ENCODE measurements around the gene HSF5. TPM values are rescaled to one million over a fixed set of nuclear protein-coding genes. Genes with fewer than 3 reads are reported as not detected.
"Not testable (repeated sequence)": the region's sequence is repeated elsewhere in the genome, so short reads cannot be mapped to it uniquely, and the experiment has no call there.

The HSF5 gene
- total RNA-seq, 1 donor from 2014 or later, result under 0.01 TPM

DNA sequence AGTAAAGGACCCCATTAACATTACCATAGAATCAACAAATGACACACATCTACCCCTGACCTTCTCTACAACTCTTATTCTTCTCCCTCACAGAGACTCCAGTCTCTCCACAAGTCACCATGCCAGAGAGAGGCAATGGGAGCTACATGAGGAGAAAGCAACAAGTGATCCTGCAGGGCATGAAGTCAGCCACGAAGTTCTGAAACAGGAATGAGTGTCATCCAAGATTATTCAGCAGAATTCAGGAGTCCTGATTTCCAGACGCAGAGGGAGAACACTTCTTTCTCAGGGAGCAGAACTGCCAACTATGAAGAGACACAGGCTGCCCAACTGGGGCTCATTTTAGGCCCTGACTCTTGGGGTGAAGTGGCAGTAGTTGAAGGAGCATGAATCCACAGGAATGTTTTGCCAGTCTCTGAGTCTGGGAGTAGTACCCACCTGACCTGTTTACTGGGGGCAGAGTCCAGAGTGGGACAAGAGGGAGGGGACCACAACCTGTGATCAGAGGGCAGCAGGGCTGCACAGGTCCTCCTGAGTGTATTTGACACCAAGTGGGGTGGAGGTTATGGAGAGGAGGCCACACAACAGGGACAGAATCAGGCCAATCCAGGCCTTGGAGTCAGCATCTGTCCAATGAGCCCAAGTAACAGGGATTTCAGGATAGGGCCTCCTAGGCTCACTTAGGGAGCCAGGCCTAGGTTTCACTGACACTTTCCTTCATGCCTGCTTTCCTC is 28.6 kb upstream of the HSF5 start:
- no peak for DNase-seq

DNA sequence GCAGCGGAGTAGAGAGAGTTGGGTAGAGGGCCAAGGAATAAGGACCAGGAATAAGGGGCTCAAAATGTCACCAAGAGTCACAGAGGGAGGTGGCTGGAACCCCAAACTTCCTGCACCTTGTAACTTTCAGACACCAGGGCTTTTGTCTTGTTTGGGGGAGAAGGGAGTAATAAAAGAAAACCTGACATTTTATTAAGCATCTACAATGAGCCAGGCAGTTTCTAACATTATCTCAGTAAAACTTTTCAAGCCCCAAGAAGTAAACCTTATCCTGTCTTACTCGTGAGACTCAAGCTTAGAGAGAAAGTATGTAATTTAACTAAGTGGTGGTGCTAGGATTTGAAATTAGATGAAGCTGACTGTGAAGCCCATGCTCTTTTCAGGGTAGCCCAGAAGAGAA is 27.1 kb upstream of the HSF5 start:
- DNase-seq, result no peak

DNA sequence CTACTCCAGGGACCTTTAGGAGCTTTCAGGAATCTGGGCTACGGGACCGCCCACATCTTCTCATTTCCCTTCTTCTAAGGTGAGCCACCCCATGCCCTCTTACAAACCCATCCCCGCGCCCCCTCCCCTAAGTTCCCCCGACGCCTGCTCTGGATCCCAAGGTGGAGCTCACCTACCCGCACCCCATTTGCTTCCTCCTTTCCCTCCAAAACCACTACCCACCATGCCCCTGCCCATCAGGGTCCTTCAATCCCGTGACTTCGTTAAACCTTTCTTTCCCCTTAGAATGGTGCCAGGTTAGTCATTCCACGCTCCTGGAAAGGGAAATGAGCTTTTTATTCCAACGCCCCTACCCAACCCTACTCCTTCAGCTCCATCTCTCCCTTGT is 26.6 kb upstream of the HSF5 start:
- no peak for DNase-seq

DNA sequence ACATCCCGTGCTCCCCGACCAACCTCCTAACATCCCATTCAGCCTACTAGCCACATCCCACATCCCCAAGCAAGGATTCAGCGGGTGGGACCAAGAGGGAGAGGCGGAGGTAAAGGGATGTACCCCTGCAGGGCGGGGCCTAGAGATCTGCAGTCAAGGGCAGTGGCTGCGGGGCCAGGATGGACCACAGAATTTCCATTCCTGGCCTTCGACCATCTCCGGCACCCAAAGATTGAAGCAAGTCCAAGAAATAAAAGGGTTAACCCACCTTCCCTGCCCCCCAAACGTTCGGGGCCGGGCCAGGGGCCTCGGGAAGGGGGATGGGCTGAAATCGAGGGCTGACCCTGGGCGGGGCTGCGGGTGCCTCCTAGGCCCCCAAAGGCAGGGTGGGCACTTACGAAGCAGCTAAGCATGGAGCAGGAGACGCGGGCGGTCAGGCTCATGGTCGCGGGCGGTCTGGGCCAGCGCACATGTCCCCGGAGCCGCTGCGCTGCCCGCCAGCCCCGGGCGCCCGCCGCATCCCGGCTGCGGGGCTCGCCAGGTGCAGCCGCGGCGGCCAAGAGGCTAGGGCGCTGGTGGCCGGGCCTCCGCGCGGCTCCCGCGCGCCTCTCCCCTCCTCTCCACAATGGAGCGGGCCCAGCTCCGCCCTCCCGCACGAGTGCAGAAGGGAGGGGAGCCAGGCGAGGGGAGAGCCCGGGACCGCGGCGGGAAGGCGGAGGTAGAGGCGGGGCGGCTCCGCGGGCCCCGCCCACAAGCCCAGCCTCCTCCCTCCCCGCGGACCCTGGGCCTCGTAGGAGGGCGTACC is 26.0 kb upstream of the HSF5 start, which contains the start of gene MTMR4:
Gene MTMR4, minus strand, starts transcription at position 674 of the 805 bp plus-strand sequence. Its CDS starts 231 bp downstream, at position 443.
- DNase-seq, result peak; percentile 61

DNA sequence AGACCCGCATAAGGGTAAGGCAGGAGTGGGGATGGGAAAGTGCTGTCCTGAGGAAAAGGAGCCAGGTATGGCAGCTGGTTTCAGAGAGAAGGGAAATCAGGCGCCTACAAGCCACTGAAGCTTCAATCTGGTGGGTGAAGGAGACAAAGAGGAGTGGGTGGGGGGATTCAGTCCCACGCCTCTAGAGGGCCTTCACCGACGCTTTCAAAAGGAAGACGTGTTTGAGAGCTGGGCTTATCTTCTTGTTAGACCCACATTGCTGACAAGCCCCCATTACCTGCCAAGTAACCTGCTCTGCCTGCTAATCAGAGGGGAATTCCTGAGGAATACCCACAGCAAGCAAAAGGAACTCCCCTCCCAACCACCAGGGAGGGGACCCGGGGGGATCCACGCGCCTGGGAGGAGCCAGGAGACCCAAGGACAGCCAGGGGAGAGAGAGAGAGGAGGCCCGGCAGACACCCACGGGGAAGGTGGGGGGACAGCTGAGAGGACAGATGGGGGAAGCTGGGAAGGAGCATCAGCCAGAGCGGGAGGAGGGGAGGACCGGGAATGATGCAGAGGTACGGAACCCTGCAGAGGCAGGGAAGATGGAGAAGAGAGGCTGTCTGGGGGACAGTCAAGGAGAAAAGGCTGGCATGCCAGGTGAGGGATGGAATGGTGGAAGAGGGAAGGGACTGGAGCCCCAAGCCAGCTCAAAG is 25.2 kb upstream of the HSF5 start:
- DNase-seq, result no peak

DNA sequence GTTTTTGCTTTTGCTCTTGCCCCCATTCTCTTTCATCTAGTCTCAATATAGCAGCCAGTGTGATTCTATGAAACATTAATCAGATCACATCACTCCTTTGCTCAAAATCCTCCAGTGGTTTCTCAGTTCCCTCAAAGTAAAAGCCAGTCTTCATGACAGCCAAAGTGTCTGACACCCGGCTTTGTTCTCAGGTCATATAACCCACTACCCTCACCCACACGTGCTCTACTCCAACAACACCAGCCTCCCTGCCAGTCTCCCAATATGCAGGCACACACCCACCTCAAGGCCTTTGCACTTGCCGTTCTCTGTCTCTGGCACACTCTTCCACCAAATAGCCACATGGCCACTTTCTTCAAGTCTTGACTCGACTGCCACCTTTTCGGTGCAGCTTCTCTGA is 21.9 kb upstream of the HSF5 start:
- DNase-seq, result no peak

DNA sequence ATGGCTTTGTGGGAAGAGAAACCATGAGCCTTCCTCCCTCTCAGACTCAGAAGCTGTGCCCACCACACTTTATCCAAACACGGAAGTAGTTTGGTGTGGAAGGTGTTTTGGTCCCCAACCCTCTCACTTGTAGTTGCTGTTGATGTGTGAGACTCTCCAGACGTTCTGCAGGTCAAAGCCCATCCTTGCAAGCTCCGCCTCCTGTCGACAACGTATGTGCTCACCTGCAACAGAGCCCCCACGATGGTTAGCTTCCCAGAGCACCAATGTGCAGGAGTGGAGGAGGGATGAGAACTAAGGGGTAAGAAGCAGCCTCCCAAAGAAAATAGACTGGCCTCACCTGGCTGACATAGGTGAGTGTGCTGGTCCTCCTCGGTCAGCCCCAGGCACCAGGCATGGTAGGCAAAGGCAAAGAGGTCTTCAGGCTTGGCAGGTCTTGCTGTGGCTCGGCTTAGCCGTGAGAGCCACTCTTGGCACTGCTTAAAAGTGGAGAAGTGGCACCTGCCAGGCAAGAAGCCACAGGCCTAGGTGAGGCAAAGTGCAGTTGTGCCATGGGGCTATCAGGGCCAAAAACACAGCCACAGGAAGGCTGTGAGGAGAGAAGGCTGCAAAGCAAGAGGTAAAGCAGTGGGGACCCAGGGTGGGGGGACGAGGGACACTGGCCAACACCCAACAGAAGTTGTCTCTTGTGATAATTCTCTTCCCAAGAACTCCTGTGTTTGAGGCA is 20.3 kb upstream of the HSF5 start:
- DNase-seq, result no peak

DNA sequence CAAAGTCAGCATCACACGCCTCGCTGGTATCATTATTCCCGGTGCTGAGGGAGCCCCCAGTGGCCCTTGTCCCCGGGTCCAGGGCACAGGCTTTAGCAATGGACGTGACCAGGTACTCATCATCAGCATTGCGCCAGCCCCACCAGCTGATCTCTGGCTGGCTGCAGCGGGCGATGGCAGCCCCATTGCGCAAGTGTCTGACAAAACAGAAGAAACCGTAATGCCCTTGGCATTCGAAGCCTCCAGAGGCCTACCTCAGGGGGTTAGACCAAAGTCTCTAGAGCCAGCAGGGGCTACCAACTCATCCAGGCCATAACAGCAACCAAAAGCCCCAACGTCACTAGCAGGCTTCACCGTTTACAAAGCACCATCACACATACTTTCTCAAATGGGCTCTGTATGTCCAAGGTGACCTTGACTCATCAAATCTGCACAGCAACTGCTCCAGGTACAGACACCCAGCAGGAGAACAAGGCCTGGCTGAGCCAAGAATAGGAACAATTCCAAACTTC is 19.0 kb upstream of the HSF5 start:
- DNase-seq, result no peak

DNA sequence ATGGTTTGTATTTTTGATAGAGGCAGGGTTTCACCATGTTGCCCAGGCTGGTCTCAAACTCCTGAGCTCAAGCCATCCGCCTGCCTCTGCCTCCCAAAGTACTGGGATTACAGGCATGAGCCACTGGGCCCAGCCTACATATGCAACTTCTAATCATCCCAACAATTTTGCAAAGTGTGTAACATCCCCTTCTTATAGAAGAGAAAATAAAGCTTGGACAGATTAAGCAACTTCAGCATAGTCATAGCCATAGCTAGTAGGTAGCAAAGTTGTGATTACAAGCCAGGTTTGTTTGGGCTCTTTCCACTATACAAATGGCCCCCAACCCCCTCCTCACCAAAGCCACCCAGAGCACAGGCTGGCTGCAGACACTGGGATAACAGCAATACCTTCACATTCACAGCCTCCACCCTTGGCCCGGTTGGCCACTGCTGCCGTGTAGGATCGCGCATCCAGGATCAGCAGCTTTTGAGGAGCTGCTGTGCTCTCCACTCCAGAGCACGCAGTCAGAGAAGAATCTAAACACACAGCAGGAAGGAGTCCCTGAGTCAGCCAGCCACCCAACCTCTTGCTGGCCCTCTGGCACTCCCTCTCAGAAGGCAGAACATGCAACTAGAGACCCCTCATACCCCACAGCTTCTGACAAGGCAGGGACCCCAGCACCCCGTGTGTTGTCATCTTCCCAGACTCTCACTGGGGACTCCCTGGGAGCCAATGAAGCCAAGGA is 18.3 kb upstream of the HSF5 start:
- DNase-seq, result no peak

DNA sequence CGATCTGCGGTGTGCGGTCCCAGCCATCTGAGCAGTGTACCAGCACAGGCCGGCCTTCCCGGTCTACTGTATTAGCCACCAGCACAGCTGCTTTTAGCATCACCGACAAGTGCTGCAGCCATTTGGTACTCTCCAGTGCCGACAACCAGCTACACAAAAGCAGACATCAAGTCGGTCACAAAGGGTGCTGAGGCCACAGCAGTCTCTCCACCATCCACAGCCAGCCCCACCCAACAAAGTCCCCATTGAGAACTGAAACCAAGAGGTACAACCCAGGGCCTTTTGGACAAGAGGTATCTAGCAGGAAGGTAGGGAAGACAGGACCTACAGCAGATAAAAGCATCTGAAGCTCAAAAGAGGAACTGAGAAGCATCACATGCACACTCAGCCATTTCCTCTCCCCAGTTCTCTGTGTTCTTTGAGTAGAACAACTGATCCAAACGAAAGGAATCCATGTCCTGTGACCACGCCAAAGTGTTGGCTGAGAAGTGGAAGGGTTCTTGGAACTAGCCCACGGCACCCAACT is 16.7 kb upstream of the HSF5 start:
- DNase-seq, result no peak

DNA sequence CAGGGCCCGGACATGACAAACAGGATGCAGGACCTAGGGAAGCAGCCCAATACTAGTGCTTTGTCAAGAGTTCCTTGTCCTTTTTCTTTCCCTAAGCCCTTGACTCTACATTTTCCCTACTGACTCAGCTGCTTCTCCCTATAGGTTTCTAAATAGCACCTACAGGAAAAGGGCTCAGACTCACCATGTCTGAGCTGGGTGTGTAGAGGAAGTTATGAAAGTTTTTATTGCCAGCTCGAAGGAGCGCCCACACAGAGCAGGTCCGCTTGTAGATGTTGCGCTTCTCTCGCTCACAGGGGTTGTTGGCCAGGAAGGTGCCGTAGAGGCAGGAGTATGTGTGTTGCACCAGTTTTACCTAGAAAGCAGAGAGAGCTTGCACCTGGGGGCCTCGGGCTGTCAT is 15.7 kb upstream of the HSF5 start:
- DNase-seq, result no peak

DNA sequence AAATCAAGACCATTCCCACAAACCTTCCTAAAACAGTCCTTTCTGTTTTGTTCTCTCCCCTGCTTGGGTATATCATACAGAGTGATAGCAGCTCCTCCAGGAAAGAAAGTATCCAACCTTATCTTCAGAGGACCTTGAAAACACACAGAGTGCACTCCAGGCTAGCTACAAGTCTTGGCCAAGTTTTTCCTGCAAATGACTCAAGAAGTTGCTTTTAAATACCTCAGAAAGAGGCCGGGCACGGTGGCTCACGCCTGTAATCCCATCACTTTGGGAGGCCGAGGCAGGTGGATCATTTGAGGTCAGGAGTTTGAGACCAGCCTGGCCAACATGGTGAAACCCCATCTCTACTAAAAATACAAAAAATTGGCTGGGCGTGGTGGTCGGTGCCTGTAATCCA is 14.9 kb upstream of the HSF5 start:
- not testable (repeated sequence) for DNase-seq

DNA sequence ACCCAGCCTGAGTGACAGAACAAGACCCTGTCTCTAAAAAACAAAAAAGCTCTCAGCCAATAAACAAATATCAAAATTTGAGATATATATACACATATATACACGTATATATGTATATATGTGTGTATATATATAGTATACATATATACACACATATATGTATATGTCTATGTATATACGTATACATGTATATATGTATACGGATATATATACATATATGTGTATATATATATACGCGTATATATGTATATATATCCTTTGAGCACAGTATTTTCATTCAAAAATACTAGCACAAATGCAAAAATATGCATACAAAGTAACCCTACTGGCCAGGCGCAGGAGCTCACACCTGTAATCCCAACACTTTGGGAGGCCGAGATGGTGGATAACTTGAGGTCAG is 13.2 kb upstream of the HSF5 start:
- DNase-seq, result no peak

DNA sequence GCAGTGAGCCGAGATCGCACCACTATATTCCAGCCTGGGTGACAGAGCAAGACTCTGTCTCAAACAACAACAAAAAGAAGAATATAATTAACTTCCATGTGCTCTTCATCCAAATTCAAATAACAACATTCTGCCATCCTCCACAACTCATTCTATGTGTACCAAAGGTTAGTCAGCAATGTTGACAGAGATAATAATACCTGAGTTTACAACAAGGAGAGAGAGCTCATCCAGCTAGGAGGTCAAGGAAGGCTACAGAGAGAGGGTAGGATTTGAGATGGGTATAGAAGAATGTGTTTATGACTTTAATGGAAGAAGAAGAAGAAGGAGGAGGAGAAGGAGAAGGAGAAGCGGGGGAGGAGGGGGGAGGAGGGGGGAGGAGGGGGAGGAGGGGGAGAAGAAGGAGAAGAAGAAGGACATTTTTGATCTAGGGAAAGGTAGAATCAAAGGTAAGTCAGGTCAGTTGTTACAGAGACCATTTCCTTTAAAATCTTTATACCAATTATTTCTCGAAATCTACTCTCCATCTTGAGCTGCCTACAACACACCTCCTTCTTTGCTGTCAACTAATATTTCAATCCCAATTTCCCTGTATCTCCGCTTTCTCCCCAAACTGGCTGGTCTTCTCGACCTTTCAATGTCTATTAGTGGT is 10.1 kb upstream of the HSF5 start:
- no peak for DNase-seq

DNA sequence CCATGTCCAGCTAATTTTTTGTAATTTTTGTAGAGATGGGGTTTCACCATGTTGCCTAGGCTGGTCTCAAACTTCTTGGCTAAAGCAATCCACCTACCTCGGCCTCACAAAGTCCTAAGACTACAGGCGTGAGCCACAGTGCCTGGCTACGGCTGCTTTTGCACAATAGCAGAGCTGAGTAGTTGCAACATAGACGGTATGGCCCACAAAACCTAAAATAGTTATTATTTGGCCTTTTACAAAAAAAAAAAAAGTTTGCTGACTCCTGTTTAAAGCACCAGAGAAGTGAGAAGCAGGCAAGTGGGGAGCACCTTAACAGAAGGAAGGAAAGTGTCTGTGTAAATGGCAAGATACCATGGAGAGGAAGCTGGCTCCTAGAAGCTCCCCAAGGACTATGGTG is 5.3 kb upstream of the HSF5 start:
- no peak for DNase-seq

DNA sequence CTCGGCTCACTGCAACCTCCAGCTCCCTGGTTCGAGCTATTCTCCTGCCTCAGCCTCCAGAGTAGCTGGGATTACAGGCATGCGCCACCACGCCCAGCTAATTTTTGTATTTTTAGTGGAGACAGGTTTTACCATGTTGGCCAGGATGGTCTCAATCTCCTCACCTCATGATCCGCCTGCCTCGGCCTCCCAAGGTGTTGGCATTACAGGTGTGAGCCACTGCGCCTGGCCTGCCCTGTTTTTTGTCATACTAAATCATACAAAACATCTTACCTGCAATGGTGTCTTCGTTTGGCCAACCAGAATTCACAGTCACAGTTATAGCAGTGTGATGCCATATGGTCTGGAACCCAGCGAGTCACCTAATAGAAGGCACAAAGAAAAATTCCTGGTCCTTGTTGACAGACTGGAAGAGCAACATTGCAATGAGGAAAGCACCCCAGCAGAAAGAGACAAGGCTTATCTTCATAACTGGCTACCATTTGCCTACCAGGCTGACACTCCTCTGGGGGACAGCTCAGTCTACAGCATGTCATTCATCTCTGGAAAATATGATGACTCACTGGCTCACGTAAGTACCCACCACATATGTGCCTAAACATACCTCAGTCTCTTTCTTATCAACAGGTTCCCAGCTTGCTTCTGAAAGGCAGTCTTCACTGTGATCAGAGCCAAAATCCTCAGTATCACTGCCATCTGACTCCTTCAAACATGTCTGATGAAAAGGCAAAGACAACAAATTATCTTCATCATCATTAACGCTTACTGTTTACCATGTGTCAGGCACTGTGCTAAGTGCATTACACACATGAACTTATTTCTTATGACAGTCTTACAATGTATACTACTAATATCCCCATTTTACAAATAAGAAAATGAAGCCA is 4.3 kb upstream of the HSF5 start:
- DNase-seq, result no peak

DNA sequence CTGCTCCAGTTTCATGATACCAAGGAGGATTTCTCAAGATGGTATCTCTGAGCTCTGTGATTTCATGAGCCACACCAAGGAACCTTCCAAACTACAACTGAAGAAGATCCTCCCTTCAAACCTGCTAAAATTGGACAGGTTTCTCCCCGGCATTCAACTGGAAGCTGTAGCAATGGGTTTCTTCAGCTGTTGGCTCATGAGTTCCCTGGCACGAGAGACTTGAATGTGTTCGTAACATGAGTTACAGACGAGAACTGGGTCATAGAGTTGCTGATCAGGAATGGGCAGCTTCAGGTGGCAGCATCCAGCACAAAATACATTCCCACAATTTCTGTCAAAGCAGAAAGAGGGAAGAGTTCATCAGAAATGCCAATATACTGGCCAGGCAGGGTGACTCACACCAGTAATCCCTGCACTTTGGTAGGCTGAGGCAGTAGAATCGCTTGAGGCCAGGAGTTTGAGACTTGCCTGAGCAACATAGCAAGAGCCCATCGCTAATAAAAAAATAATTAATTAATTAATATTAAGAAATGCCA is 3.4 kb upstream of the HSF5 start:
- no peak for DNase-seq

DNA sequence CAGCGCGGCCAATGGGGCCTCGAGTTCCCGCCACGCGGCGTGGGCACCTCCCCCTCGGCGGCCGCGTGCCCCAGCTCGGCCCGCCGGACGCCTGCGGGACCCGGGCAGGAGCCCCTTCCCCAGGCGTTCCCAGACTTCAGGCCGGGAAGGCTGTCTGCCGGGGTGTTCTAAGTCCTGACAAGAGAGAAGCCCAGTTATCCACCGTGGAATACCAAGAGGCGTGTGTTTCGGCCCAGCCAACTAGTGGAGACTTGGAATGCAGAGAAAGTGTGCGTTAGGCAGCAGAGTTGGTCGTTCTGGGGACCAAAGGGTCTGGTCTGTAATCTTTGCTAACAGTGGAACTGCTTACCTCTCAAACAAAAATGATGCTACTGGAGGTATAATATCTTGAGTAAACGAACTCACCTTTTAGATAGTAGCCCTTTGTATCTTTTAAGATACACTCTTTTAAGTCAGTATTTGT is 251 bp upstream of the HSF5 start:
- no peak for DNase-seq

DNA sequence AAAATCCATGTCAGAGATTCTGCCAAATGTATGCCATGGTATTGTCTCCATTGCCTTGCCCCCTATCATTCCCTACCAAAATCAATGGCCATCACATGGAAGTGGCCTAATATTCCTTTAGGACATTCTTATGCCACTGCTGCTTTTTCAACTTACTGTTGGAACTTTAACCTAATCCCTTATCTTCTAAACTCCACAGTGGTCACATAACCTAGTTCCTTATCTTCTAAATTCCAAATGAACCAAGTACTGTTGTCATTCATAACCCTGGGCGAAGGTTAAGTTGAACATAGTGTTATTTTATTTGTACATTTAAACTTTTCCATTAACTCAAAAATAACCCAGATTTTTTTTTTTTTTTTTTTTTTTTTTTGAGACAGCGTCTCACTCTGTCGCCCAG is 3.6 kb downstream of the HSF5 start:
- no peak for DNase-seq
